Measurements from ENCODE around the gene CD53.
"Not testable (repeated sequence)": the region's sequence is repeated elsewhere in the genome, so short reads cannot be mapped to it uniquely, and the experiment has no call there.

The CD53 gene

GRCh38 chr1:110916669-110917306 is 43.8 kb downstream of the CD53 start:
- DNase-seq, result no peak

GRCh38 chr1:110918016-110918415 is 45.1 kb downstream of the CD53 start:
- DNase-seq, result no peak

- DNase-seq, result no peak
Measured at GRCh38 chr1:110921953-110922352, 49.0 kb downstream of the CD53 start.

GRCh38 chr1:110927484-110928075 is 54.6 kb downstream of the CD53 start:
- DNase-seq, result no peak

- no peak for DNase-seq
Measured at GRCh38 chr1:110928191-110928590, 55.2 kb downstream of the CD53 start.

- no peak for DNase-seq
Measured at GRCh38 chr1:110928904-110929303, 56.0 kb downstream of the CD53 start.

GRCh38 chr1:110931097-110931496 is 58.1 kb downstream of the CD53 start:
- DNase-seq, result not testable (repeated sequence)

- no peak for DNase-seq
Measured at GRCh38 chr1:110936567-110936966, 63.6 kb downstream of the CD53 start.

- DNase-seq, result no peak
Measured at GRCh38 chr1:110944806-110945205, 71.9 kb downstream of the CD53 start.

- DNase-seq, result no peak
Measured at GRCh38 chr1:110945626-110946025, 72.7 kb downstream of the CD53 start.

- DNase-seq, result no peak
Measured at GRCh38 chr1:110948038-110948810, 75.3 kb downstream of the CD53 start.
